ENCODE measurements around the gene RIMBP2.

Gene RIMBP2

DNA sequence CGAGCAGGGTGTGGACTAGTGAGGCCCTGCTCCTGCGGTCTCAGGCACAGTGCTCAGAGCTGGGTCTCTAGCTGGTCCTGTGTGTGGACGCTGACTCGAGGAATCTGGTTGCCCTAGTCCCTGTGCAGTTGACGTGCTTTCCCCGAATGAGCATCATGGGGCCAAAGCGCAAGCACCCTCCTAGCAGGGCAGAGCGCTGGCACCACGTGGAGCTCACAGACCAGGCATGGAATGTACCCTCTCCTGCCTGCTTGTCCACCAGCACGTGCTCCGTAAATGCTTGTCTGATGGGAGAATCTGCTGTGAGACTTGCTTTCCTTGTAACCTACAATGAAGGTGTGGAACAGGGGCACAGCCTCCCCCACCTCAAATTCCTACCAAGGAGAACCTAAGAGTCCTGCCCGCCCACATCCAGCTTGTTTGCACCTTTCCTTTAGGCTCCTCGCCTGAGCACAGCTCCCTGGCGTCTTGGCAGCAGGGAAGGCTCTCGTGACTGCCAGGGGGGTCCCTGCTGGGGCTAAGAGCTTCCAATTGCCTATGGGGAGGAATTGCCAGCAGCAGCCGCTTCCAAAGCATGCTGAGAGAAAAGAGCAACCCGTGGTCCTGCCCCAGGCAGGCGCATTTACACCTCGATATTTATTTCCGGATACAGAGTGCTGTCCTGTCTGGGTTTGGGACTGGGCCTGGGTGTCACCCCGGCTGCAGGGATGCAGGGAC is 253.4 kb downstream of the RIMBP2 start:
- DNase-seq (ENCODE audit: low spot score) = no peak

DNA sequence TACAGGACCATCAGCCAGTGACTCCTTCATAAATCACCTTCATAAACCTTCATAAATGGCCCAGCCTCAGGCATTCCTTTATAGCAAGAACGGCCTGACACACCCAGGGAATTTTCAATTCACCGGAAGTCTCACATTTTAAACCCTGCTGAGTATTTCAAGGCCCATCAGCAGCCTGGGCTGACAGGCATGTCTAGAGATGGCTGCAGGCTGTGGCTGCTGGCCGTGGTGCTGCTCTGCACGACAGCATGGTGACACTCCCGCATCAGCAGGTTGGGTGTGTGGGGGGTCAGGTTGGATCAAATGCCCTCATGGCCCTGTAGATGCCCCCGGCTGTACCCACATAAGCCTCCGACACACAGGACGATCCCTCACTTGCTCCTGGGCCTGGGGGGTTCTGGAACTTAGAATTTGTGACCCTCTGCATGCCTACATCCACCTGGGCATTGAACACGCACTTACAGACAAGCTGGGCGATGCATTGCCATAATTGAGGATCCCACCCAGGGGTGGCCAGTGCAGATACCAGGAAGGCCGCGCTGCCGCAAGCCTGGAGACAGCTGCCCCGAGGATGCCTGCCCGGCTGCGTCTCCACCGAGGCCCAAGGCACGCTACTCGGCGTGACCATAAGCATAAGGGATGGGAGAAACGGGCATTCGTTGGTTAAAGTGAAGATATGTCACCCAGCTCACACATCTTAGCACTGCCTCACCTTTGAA is 254.1 kb downstream of the RIMBP2 start:
- no peak for DNase-seq (ENCODE audit: low spot score)

DNA sequence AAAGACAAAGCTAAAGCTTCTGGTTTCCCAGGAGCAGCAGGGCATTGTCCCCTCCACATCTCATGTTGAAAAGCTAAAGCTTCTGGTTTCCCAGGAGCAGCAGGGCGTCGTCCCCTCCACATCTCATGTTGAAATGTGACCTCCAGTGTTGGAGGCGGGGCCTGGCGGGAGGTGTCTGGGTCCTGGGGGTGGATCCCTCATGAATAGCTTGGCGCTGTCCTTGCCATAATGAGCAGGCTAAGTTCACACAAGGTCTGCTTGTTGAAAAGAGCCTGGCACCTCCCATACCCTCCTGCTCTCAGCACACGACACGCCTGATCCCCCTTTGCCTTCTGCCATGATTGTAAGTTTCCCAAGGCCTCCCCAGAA is 254.7 kb downstream of the RIMBP2 start:
- no peak for DNase-seq (ENCODE audit: low spot score)

DNA sequence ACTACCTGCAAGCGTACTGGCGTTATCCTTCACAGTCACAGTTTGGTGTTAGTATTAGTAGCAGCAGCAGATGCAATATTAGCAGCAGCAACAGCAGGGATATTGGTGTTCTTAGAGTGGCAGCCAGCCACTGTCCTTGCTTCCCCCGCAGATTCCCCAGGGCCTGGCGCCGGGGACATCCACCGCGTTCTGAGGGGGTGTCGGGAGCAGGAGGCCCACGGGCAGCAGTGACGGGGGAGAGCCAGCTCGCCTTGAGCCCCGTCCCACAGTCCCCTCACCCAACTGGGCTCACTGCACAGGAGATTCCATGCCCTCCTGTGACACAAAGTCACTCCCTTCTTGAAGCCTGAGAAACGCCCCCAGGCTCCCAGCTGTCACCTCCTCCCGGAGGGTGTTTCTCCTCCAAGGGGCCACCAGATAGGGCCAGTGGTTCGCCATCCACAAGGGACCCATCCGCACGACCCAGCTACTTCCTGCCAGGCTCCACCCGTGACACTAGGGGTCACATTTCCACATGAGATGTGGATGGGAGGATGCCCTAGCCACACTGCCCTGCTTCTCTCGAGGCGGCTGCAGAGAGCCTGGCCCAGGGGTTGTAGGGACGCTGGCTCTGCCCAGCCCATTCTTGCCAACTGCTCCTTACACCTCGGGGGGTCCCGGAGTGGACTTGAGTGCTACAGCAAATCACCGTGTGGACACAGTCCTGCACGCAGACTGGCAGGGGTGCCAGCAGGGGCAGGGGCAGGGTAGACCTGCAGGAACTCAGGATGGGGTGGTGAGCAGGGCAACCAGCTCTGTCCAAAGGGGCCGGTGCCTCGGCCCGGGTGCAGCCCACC is 255.3 kb downstream of the RIMBP2 start:
- no peak for DNase-seq (ENCODE audit: low spot score)

DNA sequence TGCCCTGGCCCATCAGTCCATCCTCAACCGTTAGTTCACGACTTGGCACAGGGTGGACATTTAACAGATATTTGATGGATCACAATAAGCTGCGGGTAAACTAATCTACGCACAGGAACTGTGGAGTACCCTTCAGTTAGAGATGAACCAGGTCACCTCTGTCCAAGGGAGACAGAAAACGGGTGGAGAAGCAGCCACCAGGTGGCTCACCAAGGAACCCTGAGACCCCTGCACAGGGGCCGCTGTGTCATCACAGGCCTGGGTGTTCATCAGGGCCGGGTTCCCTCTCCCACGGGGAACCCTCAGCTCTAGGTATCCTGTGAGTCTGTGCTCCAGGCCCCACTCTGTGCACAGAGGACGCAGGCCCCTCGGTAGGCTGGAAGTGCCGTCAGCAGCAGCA is 256.2 kb downstream of the RIMBP2 start:
- no peak for DNase-seq (ENCODE audit: low spot score)

DNA sequence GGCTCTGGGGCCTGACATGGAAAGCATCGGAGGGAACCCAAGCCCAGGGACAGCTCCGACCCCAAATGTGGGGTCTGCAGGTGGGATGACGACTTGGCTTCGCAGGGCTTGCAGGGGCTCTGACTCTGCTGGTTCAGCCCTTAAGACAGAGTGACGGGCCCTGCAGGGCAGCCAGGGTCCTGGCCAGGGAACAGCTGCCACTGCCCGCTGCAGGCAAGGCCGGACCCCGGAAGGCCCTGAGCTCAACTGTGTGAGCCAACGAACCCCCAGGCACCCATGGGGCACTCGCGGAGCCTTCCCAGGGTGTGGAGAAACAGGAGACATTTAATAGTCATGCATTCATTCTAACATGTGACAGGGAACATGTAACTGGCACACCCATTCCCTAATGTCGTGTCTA is 257.8 kb downstream of the RIMBP2 start:
- DNase-seq (ENCODE audit: low spot score) = no peak

DNA sequence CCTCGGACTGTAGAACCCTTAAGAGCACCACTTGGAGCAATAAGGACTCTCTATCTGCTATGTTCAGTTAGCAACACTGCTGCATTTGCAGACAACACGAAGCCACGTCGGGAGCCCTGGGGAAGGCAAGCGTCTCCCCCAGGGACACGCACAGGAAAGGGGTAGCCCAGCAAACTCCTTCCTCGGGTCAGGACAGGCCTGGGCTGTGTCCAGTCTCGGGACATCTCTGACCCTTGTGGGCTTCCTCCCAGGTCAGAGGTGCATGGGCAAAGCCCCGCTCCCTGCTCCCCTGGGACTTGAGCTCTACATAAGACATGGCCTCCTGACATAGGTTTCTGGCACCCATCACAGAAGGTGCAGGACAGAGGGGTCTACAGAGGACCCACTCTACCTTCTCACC is 258.9 kb downstream of the RIMBP2 start:
- no peak for DNase-seq (ENCODE audit: low spot score)

DNA sequence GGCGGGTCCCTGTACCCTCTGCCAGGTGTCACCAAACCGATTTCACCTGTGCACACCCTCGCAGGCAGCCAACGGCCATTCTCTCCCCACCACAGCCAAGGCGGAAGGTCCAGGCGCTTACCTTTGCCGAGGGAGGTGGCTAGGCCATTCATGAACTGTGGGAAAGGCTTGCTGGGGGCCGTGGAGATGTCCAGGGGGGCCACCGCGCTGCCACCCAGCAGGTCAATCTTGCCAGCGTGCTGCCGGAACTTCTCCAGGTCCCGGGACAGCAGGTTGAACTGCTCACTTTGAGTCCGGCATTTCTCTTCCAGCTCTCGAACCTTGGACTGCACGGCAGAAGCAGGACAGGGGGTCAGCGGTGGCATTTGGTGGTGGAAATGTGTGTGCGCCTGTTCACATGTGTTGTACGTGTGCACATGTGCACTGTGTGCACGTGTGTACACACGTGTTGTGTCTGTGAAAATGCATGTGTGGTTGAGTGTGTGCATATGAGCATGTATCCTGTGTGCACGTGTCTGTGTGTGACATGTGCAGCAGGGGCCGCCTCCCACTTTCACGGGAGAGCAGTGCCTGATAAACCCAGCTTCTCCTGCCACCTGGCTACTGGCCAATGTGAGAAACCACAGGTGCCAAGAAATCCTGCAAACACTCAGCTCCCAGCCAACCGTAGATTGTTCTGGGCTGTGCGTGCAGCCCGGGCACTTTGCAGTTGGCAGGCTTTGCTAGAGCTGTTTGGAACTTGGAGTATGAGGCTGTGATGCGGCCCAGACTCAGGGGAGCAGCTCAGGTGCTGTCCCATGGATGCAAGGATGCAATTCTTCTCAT is 259.5 kb downstream of the RIMBP2 start:
- no peak for DNase-seq (ENCODE audit: low spot score)

DNA sequence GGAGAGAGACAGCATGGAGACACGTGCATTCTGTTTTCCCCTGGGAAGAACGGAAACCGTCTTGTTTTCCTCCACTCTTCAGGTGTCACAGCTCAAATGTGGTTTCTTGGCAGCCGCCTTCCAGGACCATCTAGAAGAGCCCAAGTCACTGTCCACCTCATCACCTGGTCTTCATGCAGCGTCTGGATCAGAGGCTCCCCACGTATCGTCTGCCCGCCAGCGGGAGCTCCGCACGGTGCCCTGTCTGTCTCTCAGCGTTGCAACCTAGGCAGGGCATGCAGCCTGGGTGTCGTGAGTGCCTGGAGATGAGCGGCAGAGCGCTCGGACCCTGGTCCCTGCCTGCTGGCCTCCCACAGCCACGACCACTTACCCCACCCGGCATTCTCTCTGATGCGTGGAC is 260.9 kb downstream of the RIMBP2 start:
- DNase-seq (ENCODE audit: low spot score) = no peak

DNA sequence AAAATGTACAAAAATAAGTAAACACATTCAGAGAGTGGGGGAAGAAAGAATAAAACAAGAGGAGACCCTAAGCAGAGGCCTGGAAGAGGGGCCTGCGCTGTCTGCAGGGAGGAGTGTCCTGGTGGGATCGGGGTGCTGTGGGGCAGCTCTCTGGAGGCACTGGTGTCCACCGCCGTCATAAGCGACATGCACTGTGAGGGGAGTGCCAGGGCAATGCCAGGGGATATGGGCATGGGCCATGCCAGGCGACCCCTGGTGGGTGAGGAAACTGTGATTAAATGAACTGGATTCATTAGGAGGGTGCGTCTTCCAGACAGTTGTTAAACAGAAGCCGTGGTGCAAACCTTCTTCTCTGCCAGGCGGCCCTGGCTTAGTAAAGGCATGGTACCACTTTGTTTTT is 261.8 kb downstream of the RIMBP2 start:
- no peak for DNase-seq (ENCODE audit: low spot score)

DNA sequence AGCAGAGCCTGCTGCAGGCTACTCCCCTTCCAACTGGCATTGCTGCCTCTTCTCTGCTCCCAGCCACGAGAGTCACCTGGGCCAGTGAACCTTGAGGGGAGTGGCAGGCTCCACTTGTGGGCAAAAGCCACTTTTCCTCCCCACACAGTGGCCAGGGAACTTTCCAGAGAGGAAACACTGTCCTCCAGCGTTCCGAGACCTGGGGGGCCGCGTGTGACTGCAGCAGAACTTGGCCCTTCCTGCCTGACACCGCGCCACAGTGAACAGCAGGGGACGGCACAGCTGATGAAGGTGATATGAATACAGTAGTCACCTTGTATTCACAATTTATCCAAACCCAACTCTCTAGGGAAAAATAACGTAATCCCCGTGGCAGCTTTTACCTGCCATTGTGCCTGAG is 263.6 kb downstream of the RIMBP2 start:
- no peak for DNase-seq (ENCODE audit: low spot score)

DNA sequence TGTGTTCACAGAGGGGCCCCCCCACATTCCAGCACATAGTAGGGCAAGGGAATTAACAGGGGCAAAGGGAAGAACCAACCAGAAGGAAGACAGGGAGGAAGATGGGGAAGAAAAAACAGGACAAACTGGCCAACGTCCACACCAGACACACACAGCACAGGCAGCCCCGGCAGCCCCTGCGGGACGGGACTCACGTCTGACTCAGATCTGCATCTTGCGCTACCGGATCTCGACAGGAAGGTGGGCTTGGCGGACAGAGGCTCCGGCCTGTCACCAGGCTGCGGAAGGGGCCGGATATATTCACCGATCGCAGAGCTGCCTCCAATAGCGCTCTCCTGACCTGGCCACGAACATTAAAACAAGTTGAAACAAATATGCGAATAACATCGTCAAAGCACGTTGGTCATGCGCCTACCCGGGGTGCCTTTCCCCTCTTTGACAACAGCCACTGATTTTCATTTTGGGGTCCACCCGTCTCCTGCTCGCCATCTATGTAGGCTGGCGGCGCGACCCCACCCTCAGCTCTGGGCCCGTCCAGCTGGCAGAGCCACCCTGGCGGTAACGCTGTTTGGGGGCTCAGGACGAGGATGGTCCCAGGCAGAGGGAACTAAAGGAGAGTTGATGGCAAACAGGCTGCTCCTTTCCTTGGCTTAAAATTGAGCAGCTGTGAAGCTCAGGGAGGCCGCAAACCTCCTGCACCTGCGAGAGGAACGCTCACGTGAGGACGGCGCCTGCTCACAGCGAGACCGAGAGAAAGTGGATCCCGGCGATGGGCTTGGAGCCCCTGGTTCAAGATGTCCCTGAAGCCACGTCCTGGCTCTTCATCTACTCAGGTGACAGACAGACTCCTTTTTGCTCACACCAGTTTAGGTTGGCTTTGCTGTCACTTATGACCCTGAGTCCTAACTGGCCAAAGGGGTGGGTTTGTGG is 264.8 kb downstream of the RIMBP2 start:
- no peak for DNase-seq (ENCODE audit: low spot score)

DNA sequence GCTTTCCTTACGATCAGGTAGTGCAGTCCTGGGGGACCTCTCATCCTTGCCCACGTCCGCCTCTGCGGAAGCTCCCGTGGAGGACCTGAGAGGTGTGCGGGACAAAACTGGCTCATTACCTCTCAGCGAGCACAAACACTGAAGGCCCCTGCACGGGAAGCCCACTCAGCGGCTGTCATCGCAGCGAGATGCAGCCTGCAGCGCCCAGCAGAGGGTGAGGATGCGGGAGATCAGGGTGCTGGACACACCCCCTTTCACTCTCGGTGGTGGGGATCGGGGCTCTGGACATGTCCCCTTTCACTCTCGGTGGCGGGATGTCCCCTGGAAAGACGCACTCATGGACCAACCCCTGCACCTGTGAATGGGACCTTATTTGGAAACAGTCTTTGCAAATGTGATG is 266.8 kb downstream of the RIMBP2 start:
- DNase-seq (ENCODE audit: low spot score) = no peak

DNA sequence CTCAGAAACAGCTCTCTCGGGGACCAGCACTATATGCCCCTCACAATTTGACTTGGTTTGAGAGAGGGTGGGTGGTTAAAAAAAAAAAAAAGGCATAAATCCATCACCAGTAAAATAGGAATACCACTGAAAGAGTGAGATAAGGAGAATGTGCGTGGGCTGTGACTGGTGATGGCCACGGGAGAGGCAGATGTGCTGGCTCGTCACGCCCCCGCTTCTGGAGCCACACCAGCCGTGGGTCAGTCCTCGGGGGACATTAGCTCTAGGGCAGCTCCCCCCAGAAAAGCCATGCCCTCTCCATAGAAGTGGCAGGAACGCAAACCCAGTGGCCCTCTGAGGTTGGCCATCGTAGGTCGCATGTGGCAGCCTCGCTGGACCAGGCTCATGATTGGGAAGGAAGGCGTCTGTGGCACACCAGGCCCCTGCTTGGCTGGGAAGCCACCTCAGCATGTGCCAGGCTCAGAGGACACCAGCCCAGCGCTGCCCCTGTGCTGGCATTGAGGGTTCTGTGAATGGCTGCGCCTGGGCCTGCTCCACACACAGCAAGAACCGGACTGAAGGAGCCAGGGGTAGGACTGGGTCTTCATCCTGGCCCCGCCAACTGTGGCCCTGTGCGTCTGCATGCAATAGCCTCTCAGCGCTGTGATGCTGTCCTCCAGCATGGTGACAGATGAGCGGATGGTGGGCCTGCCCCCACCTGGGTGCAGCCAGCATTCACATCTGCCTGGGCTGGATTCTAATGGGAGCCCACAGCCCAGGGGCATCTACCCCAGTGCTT is 267.9 kb downstream of the RIMBP2 start:
- no peak for DNase-seq (ENCODE audit: low spot score)

DNA sequence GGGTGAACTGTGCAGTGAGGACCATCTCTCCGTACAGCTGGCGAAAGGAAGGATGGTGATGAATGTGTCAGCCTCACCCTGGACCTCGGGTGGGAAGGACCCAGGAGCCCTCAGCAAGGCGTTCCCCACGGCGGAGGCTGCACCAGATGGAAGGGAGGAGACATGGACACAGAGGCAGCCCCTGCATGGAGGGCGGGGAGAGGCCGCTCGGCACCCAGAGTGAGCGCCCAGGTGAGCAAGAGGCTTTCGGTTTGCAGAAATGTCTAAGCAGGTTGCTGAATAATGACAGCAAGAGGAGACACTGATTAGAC is 268.5 kb downstream of the RIMBP2 start:
- no peak for DNase-seq (ENCODE audit: low spot score)

DNA sequence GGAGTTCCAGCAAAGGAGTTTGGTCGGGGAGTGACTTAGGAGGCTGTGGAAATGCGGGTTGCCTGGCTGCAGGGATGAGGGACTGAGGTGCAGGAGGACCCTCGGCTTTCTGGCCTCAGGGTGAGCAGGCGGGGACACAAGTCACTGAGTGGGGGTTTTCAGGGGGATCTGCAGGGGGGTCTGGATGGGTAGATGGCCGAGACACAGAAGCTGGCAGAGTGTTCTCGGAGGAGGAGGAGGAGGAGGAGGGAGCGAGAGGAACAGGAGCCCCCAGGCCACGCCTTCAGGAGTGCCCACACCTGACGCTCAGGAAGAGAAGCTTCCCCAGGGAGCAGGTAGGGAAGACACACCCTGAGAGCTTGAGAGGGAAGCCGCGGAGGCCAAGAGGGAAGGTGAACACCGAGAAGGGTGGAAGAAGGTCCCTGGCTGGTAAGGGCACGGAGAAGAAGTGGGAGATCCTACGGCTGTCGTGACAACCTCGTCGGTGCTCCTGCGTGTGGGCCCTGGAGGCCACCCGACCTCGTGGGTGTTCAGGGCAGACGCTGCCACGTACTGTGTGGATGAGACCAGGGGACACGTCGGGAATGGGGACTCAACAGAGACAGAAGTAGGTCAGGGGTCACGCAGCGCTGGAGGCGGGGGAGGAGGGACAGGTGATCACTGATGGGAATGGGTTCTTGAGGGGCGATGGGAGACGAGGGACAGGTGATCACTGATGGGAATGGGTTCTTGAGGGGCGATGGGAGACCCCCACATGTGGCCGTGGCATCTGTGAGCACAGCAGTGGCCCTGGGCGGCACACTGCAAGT is 269.0 kb downstream of the RIMBP2 start:
- DNase-seq (ENCODE audit: low spot score) = no peak

DNA sequence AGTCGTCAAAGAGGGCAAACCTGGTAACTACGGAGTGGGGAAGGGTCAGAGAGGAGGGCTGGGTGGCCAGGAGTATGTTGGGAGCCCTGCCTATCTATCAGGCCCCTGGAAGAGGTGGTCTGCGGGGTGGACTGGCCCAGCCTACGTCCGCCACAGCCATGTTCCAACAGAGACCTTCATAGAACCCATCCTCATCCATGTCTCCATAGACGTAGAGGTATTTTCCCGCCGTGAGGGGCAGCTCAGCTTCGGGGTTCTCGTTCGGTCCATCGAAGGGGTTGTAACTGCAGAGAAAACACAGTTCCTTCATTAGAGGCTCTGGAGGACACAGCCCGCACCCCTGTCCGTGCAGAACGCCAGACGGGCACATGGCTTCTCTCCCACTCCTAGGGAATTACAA is 271.1 kb downstream of the RIMBP2 start:
- DNase-seq (ENCODE audit: low spot score) = no peak

DNA sequence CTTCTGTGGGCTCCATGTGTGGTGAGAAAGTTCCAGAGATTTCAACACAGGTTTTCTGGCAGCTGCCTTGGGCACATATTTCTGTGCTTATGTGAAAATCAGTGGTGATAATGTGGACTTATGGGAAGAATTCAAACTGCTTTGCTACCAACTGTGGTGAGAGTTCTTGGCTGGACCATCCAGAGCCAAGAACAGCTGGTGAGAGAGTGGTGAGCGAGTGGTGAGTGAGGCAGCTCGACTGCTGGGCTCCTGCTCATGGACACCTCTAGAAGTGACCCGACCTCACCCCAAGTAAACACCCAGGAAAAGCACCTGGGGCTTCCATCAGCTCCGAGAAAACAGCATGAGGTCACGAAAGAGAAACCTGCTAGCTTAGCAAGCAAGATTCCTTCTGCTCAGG is 272.0 kb downstream of the RIMBP2 start:
- no peak for DNase-seq (ENCODE audit: low spot score)

Measured in GM03348 (cell line).